D341Med (cell line): ENCODE results near the gene UBAC1.

Experiments used
- DNase-seq: peaks from one replicate; pipeline ENCODE4 v3.0.0; 2012; ENCODE audit warnings: low spot score

Gene UBAC1

GRCh38 chr9:135939351-135940265 is 21.6 kb downstream of the UBAC1 start:
- DNase-seq: no peak

GRCh38 chr9:135937521-135938489 is 23.4 kb downstream of the UBAC1 start:
- no peak for DNase-seq

GRCh38 chr9:135933114-135933513 is 28.1 kb downstream of the UBAC1 start:
- no peak for DNase-seq

- no peak for DNase-seq
These were observed 28.5 kb downstream of the UBAC1 start for GRCh38 chr9:135932656-135933055.

DNA sequence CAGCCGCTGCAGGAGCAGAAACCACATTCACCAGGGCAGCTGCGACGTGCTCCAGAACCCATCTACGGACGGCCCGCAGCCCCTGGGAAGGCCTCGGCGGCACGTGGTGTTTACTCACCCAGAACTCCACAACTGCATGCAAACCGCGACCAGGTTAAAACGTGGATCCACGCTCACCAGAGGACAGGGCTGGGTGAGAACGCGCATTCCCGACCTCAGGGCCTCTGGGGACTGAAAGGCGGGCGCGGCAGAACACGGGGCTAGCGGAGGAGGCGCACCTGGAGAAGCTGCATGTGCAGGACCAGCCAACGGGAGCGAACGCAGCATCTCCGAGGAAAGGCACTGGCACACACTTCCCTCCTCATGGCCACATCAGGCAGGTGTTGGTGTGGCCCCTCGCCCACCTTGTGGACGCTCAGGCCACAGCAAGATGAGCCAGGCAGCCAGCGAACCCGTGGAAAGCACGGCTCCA is 29.8 kb downstream of the UBAC1 start:
- DNase-seq: no peak

GRCh38 chr9:135930446-135931345 is 30.5 kb downstream of the UBAC1 start:
- no peak for DNase-seq

DNA sequence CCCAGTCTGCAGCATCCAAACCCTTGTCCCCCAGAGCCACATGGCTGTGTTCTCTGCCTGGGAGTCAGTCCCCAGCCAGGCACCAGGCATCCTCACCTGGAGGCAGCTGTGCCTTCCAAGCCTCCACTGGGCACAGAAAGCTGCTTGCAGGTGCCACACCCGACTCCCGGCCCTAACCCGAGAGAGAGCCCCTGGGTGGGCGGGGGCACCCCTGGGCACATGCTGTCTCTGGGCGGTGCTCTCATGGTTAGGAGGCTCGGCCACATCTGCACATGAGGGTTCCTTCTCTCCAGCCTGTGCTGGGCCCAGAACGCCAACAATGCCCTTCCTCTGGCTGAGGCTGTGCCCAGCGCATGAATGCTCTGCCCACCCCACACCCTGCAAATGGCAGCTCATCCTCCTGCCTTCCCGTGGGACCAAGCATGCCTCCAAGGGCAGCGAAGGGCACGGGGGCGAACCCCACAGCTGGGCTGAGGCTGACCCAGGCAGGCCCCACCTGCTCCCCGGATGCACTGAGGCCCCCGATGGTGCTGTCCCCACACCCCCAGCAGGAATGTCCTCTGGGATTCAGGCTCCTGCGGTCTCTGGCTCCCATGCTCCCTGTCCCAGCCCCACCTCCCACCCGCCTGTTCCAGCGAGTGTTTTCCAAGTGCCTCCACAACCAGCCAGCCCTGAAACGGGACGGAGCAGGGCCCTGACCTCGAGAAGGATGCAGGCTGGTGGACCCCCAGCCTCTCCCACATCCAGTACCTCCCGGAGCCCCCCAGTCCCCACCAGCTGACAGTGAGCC is 31.3 kb downstream of the UBAC1 start:
- no peak for DNase-seq

DNA sequence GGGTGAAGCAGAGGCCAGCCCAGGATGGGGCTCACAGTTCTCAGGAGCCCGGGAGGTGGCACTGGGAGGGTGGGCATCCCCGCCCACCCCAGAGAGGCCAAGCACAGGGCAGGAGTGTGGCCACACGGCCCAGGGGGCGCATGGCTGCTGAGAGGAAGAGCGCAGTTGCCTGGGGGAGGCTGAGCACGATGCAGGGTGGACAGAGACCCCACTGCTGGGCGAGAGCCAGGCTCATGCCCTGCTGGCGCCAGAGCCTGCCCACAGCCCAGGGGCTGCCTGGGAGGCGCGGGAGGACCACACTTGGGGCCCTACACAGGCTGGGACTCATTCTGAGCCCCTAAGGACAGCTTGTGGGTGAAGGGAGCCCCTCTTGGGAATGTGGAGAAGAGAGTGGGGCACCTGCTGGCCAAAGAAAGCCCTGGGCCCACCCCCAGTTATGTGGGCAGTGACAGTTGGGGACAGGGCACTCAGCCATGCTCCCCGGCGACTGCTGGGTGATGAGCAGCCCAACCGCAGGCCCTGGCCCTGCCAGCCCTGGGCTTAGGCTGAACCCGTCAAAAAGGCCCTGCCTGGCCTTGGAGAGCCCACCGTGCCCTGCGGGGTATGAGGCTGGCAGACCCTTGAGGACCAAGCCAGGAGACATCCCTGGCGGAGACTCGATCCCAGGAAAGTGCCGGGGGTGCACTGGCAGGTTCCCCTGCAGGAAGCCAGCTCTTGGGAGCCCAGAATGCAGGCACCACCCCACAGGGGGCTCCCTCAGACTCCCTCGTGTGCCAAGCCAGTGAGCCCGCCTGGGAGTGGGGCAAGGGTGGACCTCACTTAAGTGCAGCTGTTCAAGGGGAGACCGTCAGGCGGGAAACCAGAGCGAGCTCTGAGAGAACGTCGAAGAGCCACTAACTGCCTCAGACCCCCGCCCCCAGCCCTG is 32.2 kb downstream of the UBAC1 start:
- DNase-seq: no peak

- DNase-seq: no peak
These were observed 33.0 kb downstream of the UBAC1 start for GRCh38 chr9:135928074-135928730.

DNA sequence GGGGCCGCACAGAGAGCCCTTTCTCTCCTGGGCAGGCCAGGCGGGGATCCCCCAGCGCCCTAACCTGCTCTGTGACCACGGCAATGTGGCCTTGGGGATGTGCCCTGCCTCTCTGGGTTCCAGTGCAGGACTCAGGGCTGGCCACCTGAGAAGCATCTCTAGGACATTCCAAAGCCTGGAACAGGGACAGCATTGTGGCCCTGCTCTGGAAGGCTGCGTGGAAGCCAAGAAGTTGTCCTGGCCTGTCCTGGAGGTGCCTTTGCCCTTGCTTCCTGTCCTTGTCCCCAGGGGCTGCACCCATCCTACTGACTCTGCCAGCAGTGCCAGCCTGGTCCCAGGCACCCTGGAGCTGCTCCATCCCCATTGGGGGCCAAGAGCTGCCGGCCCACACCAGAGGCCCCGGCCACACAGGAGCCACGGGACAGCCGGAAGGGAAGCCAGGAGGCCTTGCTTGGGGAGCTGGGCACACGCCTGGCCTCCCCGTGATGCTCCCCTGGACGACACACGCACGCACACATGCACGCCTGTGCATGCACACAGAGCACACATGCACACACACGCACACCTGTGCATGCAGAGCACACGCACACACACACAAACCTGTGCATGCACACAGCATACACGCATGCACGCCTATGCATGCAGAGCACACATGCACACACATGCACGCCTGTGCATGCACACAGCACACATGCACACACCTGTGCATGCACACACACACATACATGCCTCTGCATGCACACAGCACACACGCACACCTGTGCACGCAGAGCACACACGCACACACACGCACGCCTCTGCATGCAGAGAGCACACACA is 33.8 kb downstream of the UBAC1 start:
- no peak for DNase-seq

DNA sequence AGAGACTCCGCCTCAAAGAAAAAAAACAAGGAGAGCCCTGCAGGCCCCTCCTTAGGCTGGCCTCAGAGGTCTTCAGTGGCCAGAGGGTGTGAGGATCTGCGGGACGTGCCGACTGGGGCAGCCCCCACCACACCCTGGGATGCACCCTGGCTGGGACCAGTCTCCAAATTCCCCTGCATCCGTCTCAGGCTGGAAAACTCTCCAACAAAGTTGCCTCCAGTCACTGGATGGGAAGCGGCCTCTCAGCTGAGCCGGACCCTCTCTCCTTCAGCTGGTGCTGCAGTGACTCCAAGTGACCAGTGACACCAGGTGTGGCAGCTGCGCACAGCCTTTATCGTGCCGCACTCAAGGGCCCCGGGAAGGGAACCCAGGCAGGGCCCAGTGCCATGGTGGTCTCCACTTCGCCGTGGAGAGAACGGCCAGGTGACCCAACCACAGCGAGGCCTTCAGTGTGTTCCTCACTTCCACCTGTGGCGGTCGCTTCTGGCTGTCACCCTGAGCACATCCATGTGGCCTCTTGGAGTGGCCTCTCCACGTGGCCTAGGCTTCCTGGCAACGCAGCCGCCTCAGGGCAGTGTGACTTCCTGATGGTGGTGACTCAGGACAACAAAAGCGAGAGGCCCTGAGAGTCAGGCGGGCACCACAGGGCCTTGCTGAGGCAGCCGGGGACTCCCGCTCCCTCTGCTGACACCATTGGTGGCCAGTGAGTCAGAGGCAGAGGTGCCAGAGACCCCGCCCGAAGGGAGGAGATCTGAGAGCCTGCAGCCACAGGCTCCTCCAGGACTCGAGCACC is 34.6 kb downstream of the UBAC1 start:
- DNase-seq: no peak

- no peak for DNase-seq
These were observed 35.6 kb downstream of the UBAC1 start for GRCh38 chr9:135925496-135926133.

DNA sequence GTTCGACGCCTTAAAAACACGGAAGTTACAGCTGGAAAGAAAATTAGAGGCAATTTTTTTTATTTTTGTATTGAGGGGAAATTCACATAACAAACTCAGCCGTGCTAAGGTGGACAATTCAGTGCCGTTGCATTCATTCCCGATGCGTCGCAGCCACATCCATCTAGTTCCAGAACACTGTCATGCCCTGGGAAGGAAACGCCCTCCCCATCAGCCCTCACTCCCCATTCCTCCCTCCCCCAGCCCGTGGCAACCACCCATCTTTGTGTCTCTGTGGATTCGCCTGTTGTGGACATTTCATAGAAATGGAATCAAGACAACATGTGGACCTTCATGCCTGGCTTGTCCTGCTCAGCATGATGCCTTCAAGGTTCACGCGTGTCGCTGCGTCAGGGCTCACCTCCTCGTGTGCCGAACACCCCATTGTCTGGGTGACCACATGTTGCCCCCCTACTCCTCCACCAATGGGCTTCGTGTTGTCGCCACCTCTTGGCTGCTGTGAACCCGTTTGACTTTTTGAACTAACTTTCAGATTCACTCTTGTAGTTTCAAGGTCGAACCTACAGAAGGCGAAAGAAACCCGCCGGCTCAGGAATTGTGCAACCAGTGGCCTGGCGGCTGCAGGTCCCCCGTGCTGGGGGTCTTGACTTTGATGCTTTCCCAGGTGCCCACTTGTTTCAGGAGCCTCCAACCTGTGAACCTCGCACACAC is 36.4 kb downstream of the UBAC1 start:
- no peak for DNase-seq

- no peak for DNase-seq
These were observed 37.7 kb downstream of the UBAC1 start for GRCh38 chr9:135923508-135923907.

GRCh38 chr9:135921749-135922310 is 39.3 kb downstream of the UBAC1 start:
- no peak for DNase-seq
